HG03571 (cell line): Measurements from ENCODE around the gene RAVER1.
"Not testable (repeated sequence)": the region's sequence is repeated elsewhere in the genome, so short reads cannot be mapped to it uniquely, and the experiment has no call there.

Source experiments
- ATAC-seq: cut with Tn5 transposase; IDR thresholded peaks from one replicate; pipeline ENCODE4 v1.9.1; 2021; ENCODE audit not compliant: unreplicated experiment

RAVER1 gene

GRCh38 chr19:10344780-10345179, 11.5 kb upstream of the RAVER1 start:
- ATAC-seq, result no peak

GRCh38 chr19:10343495-10343894, 10.2 kb upstream of the RAVER1 start:
- no peak for ATAC-seq

- no peak for ATAC-seq
Observed at GRCh38 chr19:10339977-10340376, 6.6 kb upstream of the RAVER1 start.

GRCh38 chr19:10339380-10339960, 6.1 kb upstream of the RAVER1 start, which contains the start of gene ICAM3:
Gene ICAM3, minus strand, starts transcription at chr19:10339624. Its CDS starts 10 bp downstream, at chr19:10339614.
- peak; percentile 64 for ATAC-seq

- ATAC-seq, result no peak
Observed at GRCh38 chr19:10338940-10339339, 5.6 kb upstream of the RAVER1 start.

GRCh38 chr19:10336725-10337124, 3.4 kb upstream of the RAVER1 start:
- not testable (repeated sequence) for ATAC-seq

- no peak for ATAC-seq
Observed at GRCh38 chr19:10335352-10335985, 2.1 kb upstream of the RAVER1 start.

- no peak for ATAC-seq
Observed at GRCh38 chr19:10334588-10335351, 1.4 kb upstream of the RAVER1 start.

- ATAC-seq, result no peak
Observed at GRCh38 chr19:10333758-10334587, 644 bp upstream of the RAVER1 start.

DNA sequence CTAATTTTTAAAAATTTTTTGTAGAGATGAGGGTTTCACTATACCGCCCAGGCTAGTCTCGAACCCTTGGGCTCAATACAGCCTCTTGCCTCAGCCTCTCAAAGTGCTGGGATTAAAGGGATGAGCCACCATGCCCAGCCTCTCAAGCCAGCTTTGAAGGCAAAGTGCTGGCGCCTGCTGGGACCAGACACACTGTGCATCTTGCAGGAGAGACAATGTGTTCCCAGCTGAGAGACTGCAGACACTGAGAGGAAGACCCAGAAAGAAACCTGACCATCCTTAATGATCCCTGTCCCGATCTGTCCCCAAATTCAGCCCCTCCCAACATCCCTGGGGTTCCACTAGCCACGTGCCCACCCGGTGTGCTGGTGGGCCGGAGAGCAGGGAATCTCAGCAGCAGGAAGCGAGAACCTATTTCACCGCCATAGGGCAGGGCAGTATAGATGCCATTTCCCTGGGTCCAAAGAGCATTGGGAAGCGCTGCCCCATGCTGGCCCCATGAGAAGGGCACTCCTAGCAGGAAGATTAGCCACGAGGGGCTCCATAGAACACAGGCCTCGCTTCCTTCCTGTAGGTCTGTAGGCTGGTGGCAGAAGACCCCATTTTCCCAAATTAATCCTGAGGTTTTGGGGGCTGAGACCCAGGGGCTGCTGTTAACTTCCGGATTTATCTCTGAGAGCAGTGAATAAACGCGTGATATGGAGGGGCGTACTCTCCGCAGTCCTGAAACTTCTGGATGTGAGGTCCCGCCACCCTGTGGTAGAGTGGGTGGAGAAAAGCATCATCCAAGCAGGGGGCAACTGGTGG, 968 bp downstream of the RAVER1 start:
- ATAC-seq, result no peak

DNA sequence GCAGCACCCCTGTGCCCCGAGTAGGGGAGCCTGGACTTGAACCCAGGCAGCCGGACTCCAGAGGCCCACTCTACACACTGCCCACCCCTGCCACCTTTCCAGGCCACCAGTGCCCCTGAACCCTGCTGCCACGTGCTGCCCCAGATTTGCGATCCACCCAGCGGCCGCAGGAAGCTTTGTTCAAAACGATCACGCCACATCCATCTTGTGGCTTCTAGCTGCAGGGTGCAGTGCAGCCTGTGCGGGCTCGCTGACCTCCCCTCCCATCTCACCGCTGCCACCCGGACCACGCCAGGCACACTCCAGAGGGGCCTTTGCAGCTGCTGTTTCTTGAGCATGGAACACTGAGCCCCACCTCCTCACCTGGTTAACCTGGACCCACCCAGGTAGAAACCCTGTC, 3.8 kb downstream of the RAVER1 start:
- no peak for ATAC-seq

DNA sequence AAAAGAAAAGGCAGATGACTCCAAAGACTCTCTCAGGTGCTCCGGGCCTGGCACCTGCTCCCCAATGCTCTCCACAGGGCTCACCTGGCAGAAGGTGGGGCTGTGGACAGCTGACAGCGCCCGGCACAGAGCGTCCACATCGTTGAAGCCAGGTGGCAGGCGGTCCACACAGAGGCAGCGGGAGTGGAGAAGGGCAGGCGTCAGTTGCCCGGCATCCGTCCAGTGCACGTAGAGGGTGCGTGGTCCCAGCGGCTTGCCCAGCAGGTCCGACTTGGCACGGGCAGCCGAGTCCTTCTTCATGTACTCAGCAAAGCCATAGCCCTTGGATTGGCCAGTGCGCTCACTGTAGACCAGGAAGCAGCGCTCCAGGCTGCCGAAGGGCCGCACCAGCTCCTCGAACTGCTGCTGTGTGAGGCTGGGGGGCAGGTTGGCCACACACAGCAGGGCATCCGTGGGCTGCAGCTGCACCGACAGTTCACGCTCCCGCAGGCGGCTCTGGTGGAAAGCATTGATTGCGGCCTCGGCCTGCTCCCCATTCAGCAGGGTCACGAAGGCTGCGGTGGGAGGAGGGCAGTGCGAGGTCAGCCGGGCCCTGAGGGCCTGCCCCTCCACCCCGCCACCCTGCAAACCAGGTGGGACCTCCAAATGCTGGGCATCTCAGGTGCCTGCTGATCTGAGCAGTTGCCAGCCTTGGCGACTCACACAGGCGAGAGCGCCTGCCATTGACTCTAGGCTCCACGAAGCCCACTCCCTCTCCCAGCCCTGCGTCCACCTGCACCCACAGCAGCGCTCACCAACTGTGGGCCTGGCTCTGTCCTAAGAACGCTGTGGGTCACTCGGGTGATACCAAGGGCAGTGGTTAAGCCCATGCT, 4.5 kb downstream of the RAVER1 start:
- no peak for ATAC-seq

- ATAC-seq, result no peak
Observed at GRCh38 chr19:10327793-10328192, 5.5 kb downstream of the RAVER1 start.

GRCh38 chr19:10325732-10326131, 7.6 kb downstream of the RAVER1 start:
- no peak for ATAC-seq

- ATAC-seq, result no peak
Observed at GRCh38 chr19:10321874-10322835, 11.2 kb downstream of the RAVER1 start.

DNA sequence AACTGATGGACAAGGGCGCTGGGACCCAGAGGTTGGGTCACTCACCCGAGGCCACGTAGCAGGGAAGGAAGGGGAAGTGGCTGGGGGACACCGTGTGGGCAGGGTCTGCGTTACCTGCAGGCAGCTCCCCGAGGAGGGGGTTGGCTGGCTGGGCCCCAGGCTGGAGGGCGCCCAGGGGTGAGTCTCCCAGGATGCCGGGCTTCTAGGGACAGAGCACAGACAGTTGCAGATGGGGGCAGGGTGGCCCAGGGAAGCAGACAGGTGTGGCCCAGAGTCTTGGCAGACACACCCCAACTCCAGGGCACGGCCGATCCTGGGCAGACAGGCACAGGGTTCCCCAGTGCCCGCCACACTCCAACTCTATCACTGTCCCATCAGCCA, 11.9 kb downstream of the RAVER1 start:
- no peak for ATAC-seq

GRCh38 chr19:10320602-10321416, 12.5 kb downstream of the RAVER1 start:
- ATAC-seq, result no peak
